Stomach (tissue), 4 donors: ENCODE data around the gene RNF114.

Experiments used
- EP300 ChIP-seq: sonication (generic); formaldehyde crosslinking; IDR thresholded peaks from one replicate; pipeline ENCODE4 v1.6.1; 2017; ENCODE audit warnings: antibody characterized with exemption
- POLR2A ChIP-seq, 4 donors: fragments of 450-650 bp; IDR thresholded peaks; one replicate each; pipeline ENCODE4 v1.6.1; 2016; ENCODE audit warnings: antibody characterized with exemption in 4 of 4, control low read depth in 2 of 4, mild to moderate bottlenecking in 1 of 4, moderate library complexity in 1 of 4
- POLR2AphosphoS5 ChIP-seq, 3 donors: sonication (generic); formaldehyde crosslinking; IDR thresholded peaks; one replicate each; pipeline ENCODE4 v1.6.1; 2016; ENCODE audit warnings: antibody characterized with exemption in 3 of 3
- TF ChIP-seq, protein P1 (sequence below), 7 experiments: fragments of 450-650 bp in 4 of 7; fragments of 200-600 bp in 3 of 7; sonication (generic) in 3 of 7; IDR thresholded peaks; one replicate each; pipeline ENCODE4 v1.5.1; 2016 to 2019; ENCODE audit warnings: antibody characterized with exemption in 7 of 7, control low read depth in 2 of 7, mild to moderate bottlenecking in 1 of 7

DNA sequence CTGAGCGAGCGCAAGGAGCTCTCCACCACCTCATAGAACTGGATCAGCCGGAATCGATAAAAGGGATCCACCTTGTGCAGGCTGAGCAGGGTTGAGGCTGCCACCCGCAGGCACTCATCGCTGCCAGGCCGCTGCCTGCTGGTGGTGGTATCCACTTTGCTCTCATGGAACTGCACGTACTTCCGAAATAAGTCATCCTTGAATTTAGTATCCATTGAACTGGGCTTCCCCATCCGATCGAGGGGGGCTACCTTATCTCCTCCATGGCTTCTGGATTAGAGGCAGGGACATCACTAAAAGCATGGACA is 28.0 kb upstream of the RNF114 start:
- TF ChIP-seq POLR2AphosphoS5 (IDR thresholded peaks at IDR 0.05) (no peak), POLR2A (IDR thresholded peaks at IDR 0.05) (no peak), EP300 (no peak)
- TF ChIP-seq, protein P1, sequence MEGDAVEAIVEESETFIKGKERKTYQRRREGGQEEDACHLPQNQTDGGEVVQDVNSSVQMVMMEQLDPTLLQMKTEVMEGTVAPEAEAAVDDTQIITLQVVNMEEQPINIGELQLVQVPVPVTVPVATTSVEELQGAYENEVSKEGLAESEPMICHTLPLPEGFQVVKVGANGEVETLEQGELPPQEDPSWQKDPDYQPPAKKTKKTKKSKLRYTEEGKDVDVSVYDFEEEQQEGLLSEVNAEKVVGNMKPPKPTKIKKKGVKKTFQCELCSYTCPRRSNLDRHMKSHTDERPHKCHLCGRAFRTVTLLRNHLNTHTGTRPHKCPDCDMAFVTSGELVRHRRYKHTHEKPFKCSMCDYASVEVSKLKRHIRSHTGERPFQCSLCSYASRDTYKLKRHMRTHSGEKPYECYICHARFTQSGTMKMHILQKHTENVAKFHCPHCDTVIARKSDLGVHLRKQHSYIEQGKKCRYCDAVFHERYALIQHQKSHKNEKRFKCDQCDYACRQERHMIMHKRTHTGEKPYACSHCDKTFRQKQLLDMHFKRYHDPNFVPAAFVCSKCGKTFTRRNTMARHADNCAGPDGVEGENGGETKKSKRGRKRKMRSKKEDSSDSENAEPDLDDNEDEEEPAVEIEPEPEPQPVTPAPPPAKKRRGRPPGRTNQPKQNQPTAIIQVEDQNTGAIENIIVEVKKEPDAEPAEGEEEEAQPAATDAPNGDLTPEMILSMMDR (IDR thresholded peaks at IDR 0.05) = no peak
